GM21786 (cell line): Measurements from ENCODE around the gene PCNT.

Experiments used
- ATAC-seq: cut with Tn5 transposase; IDR thresholded peaks from one replicate; pipeline ENCODE4 v1.9.1; 2021; ENCODE audit not compliant: unreplicated experiment

PCNT gene

DNA sequence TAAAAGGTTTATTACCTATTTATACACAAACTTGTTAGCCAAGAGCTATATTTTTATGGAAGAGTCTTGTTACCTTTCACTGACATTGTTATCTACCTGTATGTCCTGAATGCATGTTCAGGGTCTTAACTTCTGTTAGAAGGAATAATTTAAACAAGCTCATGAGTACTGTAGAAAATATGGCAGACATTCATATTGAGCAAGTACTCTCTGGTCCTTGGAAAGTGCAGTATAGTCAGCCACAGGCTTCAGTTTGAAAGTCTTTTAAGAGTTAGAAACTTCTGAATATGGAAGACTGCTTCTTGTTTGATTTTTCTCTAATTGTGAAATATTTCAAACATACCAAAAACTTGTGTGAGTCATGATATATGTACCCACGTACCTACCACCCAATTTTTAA lies 151.3 kb downstream of the PCNT start:
- ATAC-seq: no peak

DNA sequence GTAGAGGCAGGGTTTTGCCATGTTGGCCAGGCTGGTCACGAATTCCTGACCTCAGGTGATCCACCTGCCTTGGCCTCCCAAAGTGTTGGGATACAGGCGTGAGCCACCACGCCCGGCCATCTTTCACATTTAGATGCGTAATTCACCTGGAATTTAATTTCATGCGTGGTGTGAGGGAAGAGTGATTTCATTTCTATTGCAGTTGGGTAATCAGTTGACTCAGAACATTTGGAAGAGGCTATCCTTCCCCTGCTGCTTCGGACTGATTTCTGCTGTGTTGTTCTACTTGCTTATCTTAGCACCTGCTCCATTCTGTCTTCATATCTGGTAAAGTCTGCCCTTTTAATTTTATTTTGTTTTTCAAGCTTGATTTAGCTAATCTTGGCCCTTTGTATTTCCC lies 153.8 kb downstream of the PCNT start:
- no peak for ATAC-seq

DNA sequence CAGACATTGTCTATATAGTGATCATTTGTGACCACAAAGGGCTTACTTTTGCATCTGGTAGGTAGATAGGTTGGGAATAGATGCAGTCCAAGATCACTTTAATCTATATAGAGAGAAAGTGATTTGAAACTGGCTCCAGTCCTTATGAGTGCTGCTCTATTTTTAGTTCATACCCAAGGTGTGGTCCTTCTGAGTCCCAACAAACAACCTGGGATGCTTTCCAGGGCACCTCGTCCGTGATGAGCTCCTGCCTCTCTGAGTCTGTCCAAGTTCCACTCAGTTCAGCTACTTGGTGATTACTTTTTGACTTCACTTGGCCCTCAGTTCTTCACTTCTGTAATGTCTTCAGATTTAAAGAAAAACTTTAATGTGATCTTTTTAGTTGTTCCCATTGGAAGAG lies 155.0 kb downstream of the PCNT start:
- ATAC-seq: no peak

DNA sequence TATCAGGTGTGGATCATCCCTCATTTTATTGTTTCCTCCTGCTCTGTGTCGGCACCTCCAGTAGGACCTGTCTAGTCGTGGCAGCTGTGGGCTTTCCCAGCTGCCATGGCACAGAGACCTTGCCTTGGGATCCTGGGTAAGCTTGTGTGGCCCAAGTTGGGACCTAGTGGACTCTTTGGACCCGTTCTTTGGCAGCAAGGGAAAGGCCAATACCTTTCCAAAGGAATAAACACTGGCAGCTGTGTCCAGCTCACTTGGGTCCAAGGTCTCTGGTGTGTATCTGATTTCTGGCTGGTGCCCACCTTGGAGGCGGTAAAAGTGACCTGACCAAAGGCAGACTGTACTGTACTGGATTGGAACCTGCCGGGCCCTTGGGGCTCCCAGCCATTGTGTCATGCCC lies 156.5 kb downstream of the PCNT start:
- no peak for ATAC-seq

DNA sequence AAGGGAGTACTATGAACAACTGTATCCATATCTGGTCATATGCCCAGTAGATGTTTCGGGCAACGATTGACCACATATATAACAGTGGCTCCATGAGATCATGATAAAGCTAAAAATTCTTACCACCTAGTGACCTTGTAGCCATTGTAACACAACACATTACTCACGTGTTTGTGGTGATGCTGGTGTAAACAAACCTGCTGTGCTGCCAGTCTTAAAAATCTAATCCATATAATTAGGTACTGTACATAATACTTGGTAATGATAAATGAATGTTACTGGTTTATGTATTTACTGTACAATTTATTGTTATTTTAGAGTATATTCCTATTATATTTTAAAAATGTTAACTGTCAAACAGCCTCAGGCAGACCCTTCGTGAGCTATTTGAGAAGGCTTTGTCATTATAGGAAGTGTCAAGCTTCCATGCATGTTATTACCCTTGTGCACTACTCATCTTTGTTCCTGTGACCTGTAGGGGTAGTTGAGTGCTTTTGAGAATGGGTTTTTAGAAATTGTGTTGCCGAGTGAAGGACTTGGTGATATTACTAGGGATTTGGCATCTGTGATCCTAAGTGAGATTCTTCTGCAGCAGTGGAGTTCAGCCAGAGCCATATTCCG lies 158.4 kb downstream of the PCNT start:
- ATAC-seq: no peak

DNA sequence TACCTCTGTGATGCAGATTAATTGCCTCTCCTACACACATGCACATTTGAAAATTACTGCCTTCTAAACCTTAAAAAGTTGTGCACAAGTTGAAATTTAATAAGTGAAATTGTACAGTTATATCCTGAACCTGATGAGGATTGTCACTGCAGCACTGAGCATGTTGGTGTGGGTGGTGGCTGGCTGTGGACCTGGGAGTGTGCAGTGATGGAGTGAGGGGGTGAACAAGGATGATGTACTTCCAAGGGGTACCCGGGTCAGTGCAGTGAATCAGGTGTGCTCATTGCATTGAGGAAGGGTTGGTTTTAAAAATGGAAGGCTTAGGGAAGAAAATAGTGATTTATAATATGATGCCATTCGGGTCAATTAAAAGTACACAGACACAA lies 158.9 kb downstream of the PCNT start:
- ATAC-seq: no peak

DNA sequence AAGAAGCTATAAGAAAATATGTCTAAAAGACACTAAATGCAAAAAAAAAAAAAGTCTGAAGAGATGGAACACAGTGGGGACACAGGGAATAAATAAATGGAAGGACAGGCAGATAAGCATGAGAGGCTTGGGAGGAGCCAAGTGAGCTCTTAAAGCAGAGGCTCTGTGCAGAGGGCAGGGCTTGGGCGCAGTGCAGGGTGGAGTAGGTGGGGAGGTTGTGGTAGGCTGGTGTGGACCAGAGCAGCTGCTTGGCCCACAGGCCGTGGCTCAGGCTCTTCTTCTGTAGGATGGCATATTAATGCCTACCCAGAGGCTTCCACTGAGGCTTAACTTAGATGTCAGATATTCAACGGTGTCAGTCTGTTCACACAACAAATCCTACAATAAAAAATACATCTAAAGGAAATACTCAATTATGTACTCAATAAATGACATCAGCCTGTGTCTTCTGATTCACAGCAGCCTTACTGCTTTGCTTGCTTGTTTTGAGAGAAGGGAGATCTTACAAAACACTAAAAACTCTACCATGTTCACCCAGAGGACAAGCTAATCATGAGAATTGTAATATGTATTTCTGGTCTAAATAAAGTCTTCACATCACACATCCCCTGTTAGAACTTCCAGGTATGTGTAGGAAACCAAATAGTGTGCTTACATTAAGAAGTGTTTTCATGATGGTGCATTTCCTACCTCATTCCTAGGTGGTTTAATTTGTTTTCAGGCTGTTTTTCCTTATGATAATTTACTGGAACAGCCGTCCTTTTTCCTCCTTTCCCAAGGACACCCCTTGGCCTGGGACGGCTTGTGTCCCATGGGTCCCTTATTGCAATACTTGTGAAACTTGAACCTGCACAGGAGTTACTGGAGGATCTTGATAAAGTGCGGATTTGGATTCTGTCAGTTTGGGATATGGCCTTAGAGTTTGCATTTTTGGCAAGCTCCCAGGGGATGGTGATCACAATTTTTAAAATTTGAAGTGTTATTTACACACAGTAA lies 159.6 kb downstream of the PCNT start:
- ATAC-seq: no peak

DNA sequence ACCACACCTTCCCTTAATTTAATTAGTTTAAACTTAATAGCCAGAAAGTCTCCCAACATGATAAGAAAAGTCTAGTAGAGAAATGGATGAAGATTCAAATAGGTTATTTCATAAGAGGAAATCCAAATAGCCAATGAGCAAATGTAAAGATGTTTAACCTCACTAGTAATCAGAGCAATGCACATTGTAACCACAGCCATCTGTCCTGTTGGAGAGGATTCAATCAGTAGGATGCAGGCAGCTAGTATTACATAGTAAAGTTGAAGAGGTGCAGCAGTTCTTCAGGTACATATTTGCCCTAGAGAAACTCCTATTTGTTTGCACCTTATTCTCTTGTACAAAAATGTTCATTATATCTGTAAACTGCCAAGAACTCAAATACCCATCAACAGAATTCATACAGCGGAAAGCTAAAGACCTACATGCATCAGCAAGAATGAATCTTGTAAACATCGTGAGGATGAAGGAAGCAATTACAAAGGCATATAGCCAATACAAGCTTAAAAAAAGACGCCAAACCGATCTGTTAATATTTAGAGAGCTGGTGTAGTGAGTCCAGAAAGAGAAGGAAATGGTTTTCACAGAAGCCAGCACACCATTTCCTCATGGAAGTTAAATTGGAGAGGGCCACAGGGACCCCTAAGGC lies 162.6 kb downstream of the PCNT start:
- no peak for ATAC-seq

DNA sequence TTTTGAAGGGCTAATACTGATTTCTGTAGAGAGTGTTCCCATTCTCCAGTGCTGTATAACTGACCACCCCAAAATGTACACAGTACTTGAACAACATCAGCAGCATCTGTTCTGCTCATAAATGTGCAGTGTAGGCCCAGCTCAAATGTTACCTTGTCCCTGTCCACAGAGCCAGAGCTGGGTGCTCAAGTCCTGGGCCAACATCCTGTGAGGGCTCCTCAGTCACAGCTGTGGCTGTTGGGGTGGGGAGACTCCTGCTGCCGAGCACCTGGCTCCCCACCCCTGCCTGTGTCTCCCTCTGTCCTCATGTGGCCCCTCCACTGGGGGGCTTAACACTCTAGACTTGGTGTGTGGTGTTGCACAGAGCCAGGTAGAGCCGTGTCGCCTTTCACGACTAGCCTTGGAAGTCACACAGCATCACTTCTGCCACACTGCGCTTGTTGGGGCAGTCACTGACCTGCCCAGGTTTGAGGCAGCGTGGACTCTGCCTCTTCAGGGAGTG lies 165.3 kb downstream of the PCNT start:
- no peak for ATAC-seq

DNA sequence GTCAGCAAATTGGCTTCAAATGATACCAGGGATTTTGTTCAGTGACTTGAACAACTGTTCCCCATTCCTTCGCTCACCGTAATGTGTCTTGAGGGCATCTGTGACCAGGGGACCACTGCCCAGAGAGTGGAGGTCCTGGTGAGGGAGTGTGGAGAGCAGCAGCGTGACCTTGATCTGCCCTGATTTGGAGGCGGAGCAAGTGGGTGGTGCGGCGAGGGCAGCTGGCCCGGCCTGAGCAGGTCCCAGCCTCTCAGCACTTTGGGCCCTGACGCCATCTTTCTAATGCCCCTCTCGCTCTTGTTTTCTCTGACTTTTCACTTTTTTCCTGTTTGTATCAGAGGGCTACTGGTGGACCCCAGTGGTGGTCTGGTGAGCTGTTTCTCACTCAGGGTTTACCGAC lies 165.8 kb downstream of the PCNT start:
- ATAC-seq: no peak

DNA sequence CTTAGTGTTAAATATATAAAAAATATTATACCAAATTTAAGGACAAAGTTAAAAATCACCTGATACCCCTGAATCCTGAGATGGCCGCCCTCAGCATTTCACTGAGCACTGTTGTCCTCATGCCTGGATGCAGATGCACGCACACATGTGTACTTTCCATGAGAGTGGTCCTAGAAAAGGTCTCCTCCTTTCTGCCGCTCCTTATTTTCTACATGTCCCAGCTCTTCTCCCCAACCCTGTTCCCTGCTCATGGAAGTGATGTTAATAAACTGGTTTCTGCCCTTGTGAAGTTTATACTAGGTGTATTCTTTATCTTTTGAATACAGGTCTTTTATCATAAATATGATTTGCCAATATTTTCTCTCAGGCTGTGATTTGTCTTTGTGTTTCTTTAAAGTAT lies 167.6 kb downstream of the PCNT start:
- ATAC-seq: no peak

DNA sequence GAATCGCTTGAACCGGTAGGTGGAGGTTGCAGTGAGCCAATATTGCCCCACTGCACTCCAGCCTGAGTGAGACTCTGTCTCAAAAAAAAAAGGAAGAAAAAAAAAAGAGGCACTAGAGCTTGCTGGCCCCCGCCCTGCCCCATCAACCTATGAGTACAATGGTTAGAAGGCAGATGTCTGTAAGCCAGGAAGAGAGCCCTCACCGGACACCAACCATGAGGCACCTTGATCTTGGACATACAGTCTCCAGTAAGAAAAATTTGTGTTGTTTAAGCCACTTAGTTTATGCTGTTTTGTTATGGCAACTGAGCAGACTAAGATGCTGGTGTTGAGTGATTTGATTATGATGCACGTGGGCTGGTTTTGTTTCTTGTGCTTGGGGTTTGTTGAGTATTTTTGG lies 168.9 kb downstream of the PCNT start:
- ATAC-seq: no peak

DNA sequence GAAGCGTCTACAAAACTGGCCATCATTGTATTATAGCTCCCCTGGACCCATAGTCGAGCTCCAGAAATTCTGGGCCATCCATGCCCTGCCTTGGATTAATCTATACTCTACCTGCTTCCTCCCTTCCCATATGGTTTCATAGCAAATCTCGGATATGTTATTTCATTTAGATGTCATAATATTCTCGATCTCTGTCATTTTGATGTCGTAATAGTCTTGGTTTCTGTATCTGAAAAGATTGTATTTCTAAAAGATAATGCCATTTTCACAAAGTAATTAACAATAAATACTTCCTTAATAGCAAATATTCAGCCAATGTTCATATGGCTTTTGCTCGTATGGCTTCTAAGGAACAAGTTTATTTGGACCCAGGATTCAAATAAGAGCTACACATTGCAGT lies 169.9 kb downstream of the PCNT start:
- no peak for ATAC-seq
